K562 (cell line): ENCODE measurements around the gene MAP4K1. TPM values are rescaled to one million over a fixed set of nuclear protein-coding genes. Genes with fewer than 3 reads are reported as not detected.
A peak's percentile ranks its signal among the peaks of the same experiment; 100 is the strongest.

ENCODE experiments used
- GTF2E2 ChIP-seq: fragments of 200-800 bp; sonication (Bioruptor generic); IDR thresholded peaks from 2 replicates; pipeline ENCODE4 v1.6.1; 2016; ENCODE audit warnings: missing genetic modification characterization, missing compliant biosample characterization
- HMG20B ChIP-seq: fragments of 250-450 bp; sonication (Bioruptor Pico); IDR thresholded peaks from 2 replicates; pipeline ENCODE4 v1.5.0; 2021; ENCODE audit warnings: mild to moderate bottlenecking
- HNRNPLL ChIP-seq: fragments of 200-400 bp; formaldehyde crosslinking; IDR thresholded peaks from 2 replicates; pipeline ENCODE4 v1.6.1; 2017; ENCODE audit warnings: low read length, low read depth, mild to moderate bottlenecking; ENCODE audit not compliant: poor library complexity, severe bottlenecking
- MYNN ChIP-seq, 2 experiments: sonication (generic); formaldehyde crosslinking in 1 of 2; IDR thresholded peaks; 2 replicates each; pipeline versions ENCODE4 v1.5.0 to v1.6.1; 2016 to 2020; ENCODE audit warnings: antibody characterized with exemption in 1 of 2, missing genetic modification reagents in 1 of 2
- NR3C1 ChIP-seq: sonication (generic); formaldehyde crosslinking; IDR thresholded peaks from 2 replicates; pipeline ENCODE4 v1.8.1; 2022; ENCODE audit warnings: missing genetic modification reagents
- TFAM ChIP-seq: fragments of 250-450 bp; sonication (Bioruptor Pico); conservative IDR thresholded peaks from 2 replicates; pipeline ENCODE4 v1.5.0; 2021; ENCODE audit warnings: mild to moderate bottlenecking, moderate library complexity
- XRCC3 ChIP-seq: fragments of 450-650 bp; IDR thresholded peaks from 2 replicates; pipeline ENCODE4 v1.6.1; 2017; ENCODE audit warnings: mild to moderate bottlenecking, moderate library complexity
- ZC3H8 ChIP-seq: fragments of 450-650 bp; IDR thresholded peaks from 2 replicates; pipeline ENCODE4 v1.6.1; 2017
- ZNF57 ChIP-seq: fragments of 450-650 bp; formaldehyde crosslinking; IDR thresholded peaks from 2 replicates; pipeline ENCODE4 v1.4.0; 2020; ENCODE audit warnings: mild to moderate bottlenecking, moderate library complexity
- polyA plus RNA-seq, 8 experiments: library from polyadenylated mRNA; depleted of rRNA in 4 of 8; stranded (reverse) in 5 of 8; unstranded in 3 of 8; fragments of >200 nt; fragmentation: Nextera tagmentation in 2 of 8; fragmentation: Illumina TruSeq in 1 of 8; extraction: Ambion mirVana in 2 of 8; extraction: Trizol in 1 of 8; gene quantifications; 2 replicates each; pipeline versions ENCODE4 v1.2.1 to v1.2.3, GENCODE V29; 2011 to 2014; ENCODE audit warnings: inconsistent platforms in 1 of 8, missing spikeins in 1 of 8
- total RNA-seq, 7 experiments: library from RNA; depleted of rRNA in 6 of 7; stranded (reverse); fragments of >200 nt in 6 of 7; fragmentation: Illumina TruSeq in 2 of 7; extraction: Trizol in 2 of 7; gene quantifications; 2 replicates each; pipeline versions ENCODE4 v1.2.1 to v1.2.3, GENCODE V29; 2011 to 2021; ENCODE audit warnings: low replicate concordance in 1 of 7
- TF ChIP-seq, protein P1 (sequence below): fragments of 450-650 bp; formaldehyde crosslinking; IDR thresholded peaks from 2 replicates; pipeline ENCODE4 v1.4.0; 2020; ENCODE audit warnings: mild to moderate bottlenecking, moderate library complexity
- TF ChIP-seq, protein P2 (sequence below): fragments of 450-650 bp; IDR thresholded peaks from 2 replicates; pipeline ENCODE4 v1.6.1; 2016; ENCODE audit warnings: mild to moderate bottlenecking
- TF ChIP-seq, protein P3 (sequence below): sonication (generic); formaldehyde crosslinking; IDR thresholded peaks from 2 replicates; pipeline ENCODE4 v1.8.1; 2023; ENCODE audit warnings: missing genetic modification reagents, mild to moderate bottlenecking, borderline replicate concordance
- TF ChIP-seq, protein P4 (sequence below): sonication (generic); formaldehyde crosslinking; IDR thresholded peaks from 2 replicates; pipeline ENCODE4 v1.8.0; 2022; ENCODE audit warnings: missing genetic modification reagents, mild to moderate bottlenecking, borderline replicate concordance

The MAP4K1 gene
- total and polyA plus RNA-seq, 9 of the 15 experiments (the other 6 are each of a cell fraction or from before 2014, with no cell fraction given) = 0.14 to 3.2 (median 0.73) TPM; not detected in 1

DNA sequence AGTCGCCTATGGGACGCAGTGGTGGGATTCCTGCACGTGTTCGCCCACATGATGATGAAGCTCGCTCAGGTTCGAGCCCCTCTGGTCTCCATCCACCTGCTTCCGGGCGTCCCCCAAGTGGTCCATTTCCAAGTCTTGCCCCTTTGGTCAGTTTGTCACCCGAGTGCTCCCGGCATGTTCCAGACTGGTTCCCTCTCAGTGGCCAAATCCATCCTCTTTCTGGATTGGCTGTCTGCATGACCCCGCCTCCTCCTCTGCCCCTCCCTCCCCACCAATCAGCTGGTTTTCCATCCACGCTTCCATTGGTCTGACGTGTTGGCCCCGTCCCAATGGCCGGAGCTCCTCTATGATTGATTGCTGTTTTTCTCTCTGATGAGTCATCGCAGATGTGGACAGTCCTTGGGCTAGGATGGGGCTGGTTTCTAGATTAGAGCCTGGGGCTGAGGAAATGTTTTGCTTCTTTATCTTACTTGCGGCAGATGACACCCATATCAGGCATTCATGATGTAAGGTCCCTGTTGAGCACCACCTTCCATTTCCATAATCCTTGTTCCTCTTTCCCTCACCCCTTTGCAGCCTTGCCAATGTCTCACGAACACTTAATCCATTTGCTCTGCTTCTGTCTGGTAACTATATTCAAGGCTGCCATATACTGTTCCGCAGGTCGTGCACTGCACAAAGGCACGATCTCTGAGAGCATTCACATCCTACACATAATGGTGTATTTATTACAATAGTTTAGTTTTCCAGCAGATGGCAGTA is 73.8 kb downstream of the MAP4K1 start (continued):
- no peak for TF ChIP-seq HNRNPLL
- TF ChIP-seq XRCC3 = no peak
- TF ChIP-seq, protein P1, sequence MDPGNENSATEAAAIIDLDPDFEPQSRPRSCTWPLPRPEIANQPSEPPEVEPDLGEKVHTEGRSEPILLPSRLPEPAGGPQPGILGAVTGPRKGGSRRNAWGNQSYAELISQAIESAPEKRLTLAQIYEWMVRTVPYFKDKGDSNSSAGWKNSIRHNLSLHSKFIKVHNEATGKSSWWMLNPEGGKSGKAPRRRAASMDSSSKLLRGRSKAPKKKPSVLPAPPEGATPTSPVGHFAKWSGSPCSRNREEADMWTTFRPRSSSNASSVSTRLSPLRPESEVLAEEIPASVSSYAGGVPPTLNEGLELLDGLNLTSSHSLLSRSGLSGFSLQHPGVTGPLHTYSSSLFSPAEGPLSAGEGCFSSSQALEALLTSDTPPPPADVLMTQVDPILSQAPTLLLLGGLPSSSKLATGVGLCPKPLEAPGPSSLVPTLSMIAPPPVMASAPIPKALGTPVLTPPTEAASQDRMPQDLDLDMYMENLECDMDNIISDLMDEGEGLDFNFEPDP (CRISPR knock-in tag) = no peak
- TF ChIP-seq, protein P2, sequence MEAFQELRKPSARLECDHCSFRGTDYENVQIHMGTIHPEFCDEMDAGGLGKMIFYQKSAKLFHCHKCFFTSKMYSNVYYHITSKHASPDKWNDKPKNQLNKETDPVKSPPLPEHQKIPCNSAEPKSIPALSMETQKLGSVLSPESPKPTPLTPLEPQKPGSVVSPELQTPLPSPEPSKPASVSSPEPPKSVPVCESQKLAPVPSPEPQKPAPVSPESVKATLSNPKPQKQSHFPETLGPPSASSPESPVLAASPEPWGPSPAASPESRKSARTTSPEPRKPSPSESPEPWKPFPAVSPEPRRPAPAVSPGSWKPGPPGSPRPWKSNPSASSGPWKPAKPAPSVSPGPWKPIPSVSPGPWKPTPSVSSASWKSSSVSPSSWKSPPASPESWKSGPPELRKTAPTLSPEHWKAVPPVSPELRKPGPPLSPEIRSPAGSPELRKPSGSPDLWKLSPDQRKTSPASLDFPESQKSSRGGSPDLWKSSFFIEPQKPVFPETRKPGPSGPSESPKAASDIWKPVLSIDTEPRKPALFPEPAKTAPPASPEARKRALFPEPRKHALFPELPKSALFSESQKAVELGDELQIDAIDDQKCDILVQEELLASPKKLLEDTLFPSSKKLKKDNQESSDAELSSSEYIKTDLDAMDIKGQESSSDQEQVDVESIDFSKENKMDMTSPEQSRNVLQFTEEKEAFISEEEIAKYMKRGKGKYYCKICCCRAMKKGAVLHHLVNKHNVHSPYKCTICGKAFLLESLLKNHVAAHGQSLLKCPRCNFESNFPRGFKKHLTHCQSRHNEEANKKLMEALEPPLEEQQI = 0 out of 2 replicates have a peak, but pooled peaks have one; percentile 13
- no peak for TF ChIP-seq ZC3H8
- peak; percentile 74; the same call in 1 of the 2 replicates for TF ChIP-seq GTF2E2 (tag)
- TF ChIP-seq, protein P3, sequence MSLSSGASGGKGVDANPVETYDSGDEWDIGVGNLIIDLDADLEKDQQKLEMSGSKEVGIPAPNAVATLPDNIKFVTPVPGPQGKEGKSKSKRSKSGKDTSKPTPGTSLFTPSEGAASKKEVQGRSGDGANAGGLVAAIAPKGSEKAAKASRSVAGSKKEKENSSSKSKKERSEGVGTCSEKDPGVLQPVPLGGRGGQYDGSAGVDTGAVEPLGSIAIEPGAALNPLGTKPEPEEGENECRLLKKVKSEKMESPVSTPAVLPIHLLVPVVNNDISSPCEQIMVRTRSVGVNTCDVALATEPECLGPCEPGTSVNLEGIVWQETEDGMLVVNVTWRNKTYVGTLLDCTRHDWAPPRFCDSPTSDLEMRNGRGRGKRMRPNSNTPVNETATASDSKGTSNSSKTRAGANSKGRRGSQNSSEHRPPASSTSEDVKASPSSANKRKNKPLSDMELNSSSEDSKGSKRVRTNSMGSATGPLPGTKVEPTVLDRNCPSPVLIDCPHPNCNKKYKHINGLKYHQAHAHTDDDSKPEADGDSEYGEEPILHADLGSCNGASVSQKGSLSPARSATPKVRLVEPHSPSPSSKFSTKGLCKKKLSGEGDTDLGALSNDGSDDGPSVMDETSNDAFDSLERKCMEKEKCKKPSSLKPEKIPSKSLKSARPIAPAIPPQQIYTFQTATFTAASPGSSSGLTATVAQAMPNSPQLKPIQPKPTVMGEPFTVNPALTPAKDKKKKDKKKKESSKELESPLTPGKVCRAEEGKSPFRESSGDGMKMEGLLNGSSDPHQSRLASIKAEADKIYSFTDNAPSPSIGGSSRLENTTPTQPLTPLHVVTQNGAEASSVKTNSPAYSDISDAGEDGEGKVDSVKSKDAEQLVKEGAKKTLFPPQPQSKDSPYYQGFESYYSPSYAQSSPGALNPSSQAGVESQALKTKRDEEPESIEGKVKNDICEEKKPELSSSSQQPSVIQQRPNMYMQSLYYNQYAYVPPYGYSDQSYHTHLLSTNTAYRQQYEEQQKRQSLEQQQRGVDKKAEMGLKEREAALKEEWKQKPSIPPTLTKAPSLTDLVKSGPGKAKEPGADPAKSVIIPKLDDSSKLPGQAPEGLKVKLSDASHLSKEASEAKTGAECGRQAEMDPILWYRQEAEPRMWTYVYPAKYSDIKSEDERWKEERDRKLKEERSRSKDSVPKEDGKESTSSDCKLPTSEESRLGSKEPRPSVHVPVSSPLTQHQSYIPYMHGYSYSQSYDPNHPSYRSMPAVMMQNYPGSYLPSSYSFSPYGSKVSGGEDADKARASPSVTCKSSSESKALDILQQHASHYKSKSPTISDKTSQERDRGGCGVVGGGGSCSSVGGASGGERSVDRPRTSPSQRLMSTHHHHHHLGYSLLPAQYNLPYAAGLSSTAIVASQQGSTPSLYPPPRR (CRISPR knock-in tag) = no peak
- TF ChIP-seq ZNF57 = no peak
- TF ChIP-seq MYNN (IDR thresholded peaks at IDR 0.05) = peak; percentile 79
- no peak for TF ChIP-seq MYNN (CRISPR knock-in tag; IDR thresholded peaks at IDR 0.05)
- TF ChIP-seq NR3C1 = no peak
- TF ChIP-seq TFAM (CRISPR knock-in tag) = no peak
- TF ChIP-seq, protein P4, sequence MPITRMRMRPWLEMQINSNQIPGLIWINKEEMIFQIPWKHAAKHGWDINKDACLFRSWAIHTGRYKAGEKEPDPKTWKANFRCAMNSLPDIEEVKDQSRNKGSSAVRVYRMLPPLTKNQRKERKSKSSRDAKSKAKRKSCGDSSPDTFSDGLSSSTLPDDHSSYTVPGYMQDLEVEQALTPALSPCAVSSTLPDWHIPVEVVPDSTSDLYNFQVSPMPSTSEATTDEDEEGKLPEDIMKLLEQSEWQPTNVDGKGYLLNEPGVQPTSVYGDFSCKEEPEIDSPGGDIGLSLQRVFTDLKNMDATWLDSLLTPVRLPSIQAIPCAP (CRISPR knock-in tag) = no peak
- TF ChIP-seq HMG20B (CRISPR knock-in tag) = no peak
